Fibroblast of the aortic adventitia (primary cell): ENCODE data around the gene SOCS4. TPM values are rescaled to one million over a fixed set of nuclear protein-coding genes. Genes with fewer than 3 reads are reported as not detected.
"Not testable (repeated sequence)": the region's sequence is repeated elsewhere in the genome, so short reads cannot be mapped to it uniquely, and the experiment has no call there.

Experiments
- DNase-seq: peaks from one replicate; pipeline ENCODE4 v3.0.0-alpha.2; 2010; ENCODE audit warnings: low read depth
- H3K4me3 ChIP-seq: 2 replicates; pipeline ENCODE4 v1.5.1; 2011; ENCODE audit warnings: low read depth, mild to moderate bottlenecking, control low read depth, low read length, moderate library complexity
- CTCF ChIP-seq: IDR thresholded peaks from 2 replicates; pipeline ENCODE4 v1.5.1; 2011; ENCODE audit warnings: mild to moderate bottlenecking, low read length, control low read depth, inconsistent platforms; ENCODE audit not compliant: insufficient read depth
- total RNA-seq: library from RNA; depleted of rRNA; stranded (reverse); fragments of >200 nt; gene quantifications from 2 replicates; pipeline ENCODE4 v1.2.3, GENCODE V29; 2012; ENCODE audit warnings: low replicate concordance

SOCS4 gene
- total RNA-seq, 1 donor = 25.0 TPM

GRCh38 chr14:55057919-55058318 is 30.9 kb downstream of the SOCS4 start:
- no peak for TF ChIP-seq CTCF
- H3K4me3 ChIP-seq = no peak overlapping the region
- no peak for DNase-seq

- H3K4me3 ChIP-seq = no peak overlapping the region
- DNase-seq = no peak
- no peak for TF ChIP-seq CTCF
These were observed 32.3 kb downstream of the SOCS4 start for GRCh38 chr14:55059333-55059732.

GRCh38 chr14:55062517-55063351 is 35.7 kb downstream of the SOCS4 start:
- peak; percentile 57 for DNase-seq
- H3K4me3 ChIP-seq = no peak overlapping the region
- TF ChIP-seq CTCF = no peak

- not testable (repeated sequence) for DNase-seq, H3K4me3 ChIP-seq
These were observed 37.9 kb downstream of the SOCS4 start for GRCh38 chr14:55064896-55065295.

- DNase-seq = no peak
- no peak overlapping the region for H3K4me3 ChIP-seq
- TF ChIP-seq CTCF = no peak
These were observed 38.4 kb downstream of the SOCS4 start for GRCh38 chr14:55065411-55065810.

- DNase-seq = no peak
- H3K4me3 ChIP-seq = no peak overlapping the region
- no peak for TF ChIP-seq CTCF
These were observed 39.2 kb downstream of the SOCS4 start for GRCh38 chr14:55066223-55066622.

- no peak for TF ChIP-seq CTCF
- peak; percentile 64 for DNase-seq
- no peak overlapping the region for H3K4me3 ChIP-seq
These were observed 44.0 kb downstream of the SOCS4 start for GRCh38 chr14:55070981-55071411.
